Aorta (tissue), 5 donors: ENCODE results near the gene KLHL29. TPM values are rescaled to one million over a fixed set of nuclear protein-coding genes. Genes with fewer than 3 reads are reported as not detected.

Source experiments
- ATAC-seq: fragments of 200-7000 bp; cut with Tn5 transposase; one replicate; pipeline ENCODE4 v1.9.1; 2022; ENCODE audit warnings: moderate library complexity; ENCODE audit not compliant: low FRiP score
- DNase-seq, 2 donors: peaks; one replicate each; pipeline ENCODE4 v3.0.0-alpha.2; 2020
- H3K27ac ChIP-seq, 2 donors: one replicate each; pipeline ENCODE4 v1.5.1; 2013; ENCODE audit warnings: low read length in 2 of 2, mild to moderate bottlenecking in 2 of 2, moderate library complexity in 2 of 2, control low read depth in 1 of 2, inconsistent platforms in 1 of 2, low read depth in 1 of 2
- H3K27me3 ChIP-seq, 2 donors: one replicate each; pipeline ENCODE4 v1.6.1; 2013; ENCODE audit warnings: control low read depth in 1 of 2, low read length in 1 of 2, mild to moderate bottlenecking in 1 of 2, moderate library complexity in 1 of 2; ENCODE audit not compliant: insufficient read depth in 2 of 2, control insufficient read depth in 1 of 2
- H3K36me3 ChIP-seq, 2 donors: one replicate each; pipeline ENCODE4 v1.6.1; 2013; ENCODE audit warnings: control low read depth in 1 of 2, low read length in 1 of 2, mild to moderate bottlenecking in 1 of 2; ENCODE audit not compliant: insufficient read depth in 2 of 2, control insufficient read depth in 1 of 2
- H3K4me1 ChIP-seq, 2 donors: one replicate each; pipeline ENCODE4 v1.6.1; 2013; ENCODE audit warnings: low read length in 2 of 2, control low read depth in 1 of 2, mild to moderate bottlenecking in 1 of 2, moderate library complexity in 1 of 2; ENCODE audit not compliant: insufficient read depth in 2 of 2, control insufficient read depth in 1 of 2
- H3K4me3 ChIP-seq, 2 donors: one replicate each; pipeline ENCODE4 v1.5.1; 2013; ENCODE audit warnings: low read length in 2 of 2, control low read depth in 1 of 2, mild to moderate bottlenecking in 1 of 2
- H3K9me3 ChIP-seq: one replicate; pipeline ENCODE4 v1.6.1; 2013; ENCODE audit warnings: mild to moderate bottlenecking, low read length; ENCODE audit not compliant: control insufficient read depth
- WGBS, 2 donors: extraction: QIAGEN DNeasy Blood & Tissue Kit; methylation state at CpG; one replicate each; pipeline ENCODE4 v1.1.7; 2013; 5-methylcytosine and 5-hydroxymethylcytosine counted together
- intact Hi-C, 2 donors: fragments of 100-400 bp; cut with DNase I; formaldehyde crosslinking; loops; one replicate each; pipeline versions ENCODE4 v1.14.2 to v1.15.0; 2022
- polyA plus RNA-seq, 2 donors: library from polyadenylated mRNA; stranded (reverse); fragments of 200-250 nt; gene quantifications; one replicate each; pipeline ENCODE4 v1.2.3, GENCODE V29; 2013
- total RNA-seq, 2 donors: library from RNA; stranded (reverse); fragmentation: NEBNext Ultra II Directional; extraction: Animal tissue kit (Norgen Biotek cat#: 25700); gene quantifications; one replicate each; pipeline ENCODE4 v1.2.1, GENCODE V29; 2021
- donor health status: healthy with polysubstance abuse.
- donor health status: Bipolar disorder and iron deficiency.
- donor health status: DM: no; HTN: no; CAD: no.
- donor health status: DM: no; HTN: no; CAD: no.
- donor health status: DM: yes; HTN: yes; CAD: no.

Gene KLHL29
- total and polyA plus RNA-seq, 4 donors, result 0.75 to 13.4 (median 8.1) TPM

DNA sequence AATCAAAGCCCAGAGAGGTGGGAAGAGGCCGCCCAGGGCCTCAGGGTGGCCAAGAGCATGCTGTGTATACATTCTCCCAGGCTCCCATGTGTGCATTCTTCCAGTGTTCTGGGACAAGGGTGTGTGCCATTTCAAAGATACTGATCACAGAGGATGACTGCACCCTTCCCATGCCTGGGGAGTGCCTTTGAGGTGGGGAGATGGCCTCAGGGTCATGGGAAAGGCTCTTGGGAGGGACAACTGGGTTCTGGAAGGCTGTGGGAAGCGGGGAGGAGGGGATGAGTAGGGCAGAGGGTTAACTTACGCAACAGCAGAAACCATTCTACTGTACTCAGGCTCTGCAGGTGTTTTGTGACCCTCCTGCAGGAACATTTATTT is 40.9 kb downstream of the KLHL29 start:
- H3K9me3 ChIP-seq, result no peaks in the 10 kb centered on the region
- H3K4me1 ChIP-seq, result peaks cover 0 to 7% of the 10 kb centered on the region in 2 donors
- H3K4me3 ChIP-seq, result no peak overlapping the region
- intact Hi-C loops, result no loop called here
- peak; percentile 12 for ATAC-seq
- H3K27me3 ChIP-seq, result no peaks in the 10 kb centered on the region
- peak in 1 of 2 donors; percentile 47 for DNase-seq
- H3K27ac ChIP-seq, result peak overlapping the region in 1 of 2 donors; percentile 86
- WGBS, 2 donors, result 91 to 100% methylated on average over 3 of the region's 3 CpGs
- no peaks in the 10 kb centered on the region for H3K36me3 ChIP-seq

DNA sequence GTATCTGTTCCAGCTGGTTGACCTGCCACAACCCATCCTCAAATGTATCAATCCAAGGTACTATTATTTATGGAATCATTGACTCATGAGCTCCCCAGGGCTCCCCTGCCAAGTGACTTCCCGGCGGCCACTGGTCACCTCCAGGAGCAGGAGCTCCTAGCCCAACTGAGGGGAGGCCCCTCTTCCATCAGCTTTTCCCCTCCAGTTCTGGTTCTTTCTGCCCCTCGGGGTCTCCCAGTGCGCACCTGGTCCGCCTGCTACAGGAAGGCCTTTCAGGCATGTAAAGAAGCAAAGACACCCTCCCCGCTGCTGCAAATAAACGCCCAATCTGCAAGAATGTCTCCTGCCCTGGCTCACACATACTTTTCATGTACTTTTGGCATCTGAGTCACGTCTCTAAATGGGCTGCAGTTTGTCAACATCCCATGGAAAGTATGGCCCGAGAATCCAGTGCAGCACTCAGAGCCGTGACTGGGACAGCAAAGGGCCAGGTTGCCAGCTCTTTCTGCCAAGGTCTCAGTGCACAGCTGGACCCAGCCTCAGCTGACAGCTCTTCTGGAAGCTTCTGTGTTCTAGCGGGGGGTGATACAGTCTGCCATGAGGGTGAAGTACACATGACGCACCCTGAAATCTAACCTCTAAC is 41.4 kb downstream of the KLHL29 start:
- peak; percentile 74 for ATAC-seq
- peak; percentile 81 to 86 for DNase-seq
- Histone ChIP-seq H3K27me3 (no peaks in the 10 kb centered on the region), H3K4me1 (peaks cover 0 to 7% of the 10 kb centered on the region in 2 donors), H3K27ac (peak overlapping the region; percentile 33 to 88), H3K36me3 (no peaks in the 10 kb centered on the region), H3K4me3 (no peak overlapping the region), H3K9me3 (no peaks in the 10 kb centered on the region)
- 20 to 25% methylated on average over 12 of the region's 12 CpGs for WGBS, 2 donors
- intact Hi-C loops, result no loop called here

DNA sequence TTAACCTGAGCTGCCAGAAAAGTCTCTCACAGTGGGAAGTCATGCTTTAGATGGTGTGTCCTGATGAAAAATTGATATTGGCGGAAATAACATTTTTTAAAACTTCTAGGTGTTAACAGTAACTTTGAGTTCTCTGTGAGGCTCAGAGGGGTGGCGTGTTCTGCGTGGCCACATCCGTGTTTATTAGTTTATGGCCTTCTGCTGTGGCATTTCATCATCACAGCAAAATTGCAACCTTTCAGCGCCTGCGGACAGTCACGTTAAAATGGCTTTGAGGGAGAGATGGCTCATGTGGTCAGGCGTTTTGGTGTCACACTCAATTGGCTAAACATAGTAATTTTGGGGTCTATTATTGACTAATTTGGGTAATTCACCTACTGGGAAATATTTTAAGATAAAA is 42.4 kb downstream of the KLHL29 start:
- intact Hi-C loops, result no loop called here
- ATAC-seq (no peak), DNase-seq (no peak)
- Histone ChIP-seq H3K36me3 (no peaks in the 10 kb centered on the region), H3K4me3 (no peak overlapping the region), H3K27ac (no peak overlapping the region), H3K27me3 (no peaks in the 10 kb centered on the region), H3K9me3 (no peaks in the 10 kb centered on the region), H3K4me1 (peaks cover 0 to 7% of the 10 kb centered on the region in 2 donors)
- WGBS, 2 donors, result 97 to 99% methylated on average over 8 of the region's 8 CpGs

DNA sequence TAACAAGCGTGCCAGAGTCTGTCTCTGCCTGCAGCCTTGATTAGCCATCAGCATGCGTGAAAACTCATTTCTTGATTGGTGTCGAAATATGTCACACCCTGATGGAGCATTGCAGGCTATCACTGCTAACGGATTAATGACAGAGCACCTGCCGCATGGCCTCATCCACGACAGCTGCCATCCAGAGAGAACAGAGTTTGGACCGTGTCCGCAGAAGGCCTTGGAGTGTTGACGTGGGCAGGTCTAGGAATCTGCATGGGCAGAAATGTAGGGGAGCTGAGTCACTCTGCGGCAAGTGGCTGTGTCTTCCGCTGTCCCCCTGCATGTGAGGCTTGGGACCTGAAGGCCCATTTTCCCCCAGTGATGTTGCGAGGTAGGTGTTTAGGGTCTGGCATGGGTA is 43.0 kb downstream of the KLHL29 start:
- H3K27ac ChIP-seq, result no peak overlapping the region
- H3K9me3 ChIP-seq, result no peaks in the 10 kb centered on the region
- H3K4me3 ChIP-seq, result no peak overlapping the region
- H3K4me1 ChIP-seq, result peaks cover 0 to 7% of the 10 kb centered on the region in 2 donors
- intact Hi-C loops, result no loop called here
- ATAC-seq (no peak), DNase-seq (no peak)
- 93 to 95% methylated on average over 12 of the region's 12 CpGs for WGBS, 2 donors
- H3K27me3 ChIP-seq, result no peaks in the 10 kb centered on the region
- H3K36me3 ChIP-seq, result no peaks in the 10 kb centered on the region

DNA sequence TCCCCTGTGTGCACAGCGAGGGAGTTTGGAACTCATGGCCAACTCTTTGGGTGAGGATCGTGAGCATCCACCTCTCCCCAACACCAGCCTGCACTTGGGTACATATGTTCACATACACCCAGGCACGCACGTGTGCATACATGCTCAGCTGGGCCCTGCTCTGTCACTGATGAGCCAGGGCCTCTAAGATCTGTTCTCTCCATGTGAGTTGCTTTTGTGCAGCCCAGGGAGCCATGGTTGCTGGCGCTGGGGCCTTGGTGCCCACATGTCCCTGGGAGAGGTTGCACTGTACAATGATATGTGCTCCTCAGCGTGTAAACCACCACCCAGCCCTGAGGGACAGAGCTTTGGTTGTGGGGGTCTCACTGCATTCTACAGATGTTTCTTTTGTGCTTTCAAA is 44.1 kb downstream of the KLHL29 start:
- no peak overlapping the region for H3K4me3 ChIP-seq
- H3K27me3 ChIP-seq, result no peaks in the 10 kb centered on the region
- intact Hi-C loops, result no loop called here
- DNase-seq (no peak), ATAC-seq (no peak)
- 92 to 96% methylated on average over 6 of the region's 6 CpGs for WGBS, 2 donors
- no peaks in the 10 kb centered on the region for H3K9me3 ChIP-seq
- no peaks in the 10 kb centered on the region for H3K36me3 ChIP-seq
- H3K4me1 ChIP-seq, result peaks cover 0 to 7% of the 10 kb centered on the region in 2 donors
- H3K27ac ChIP-seq, result no peak overlapping the region

DNA sequence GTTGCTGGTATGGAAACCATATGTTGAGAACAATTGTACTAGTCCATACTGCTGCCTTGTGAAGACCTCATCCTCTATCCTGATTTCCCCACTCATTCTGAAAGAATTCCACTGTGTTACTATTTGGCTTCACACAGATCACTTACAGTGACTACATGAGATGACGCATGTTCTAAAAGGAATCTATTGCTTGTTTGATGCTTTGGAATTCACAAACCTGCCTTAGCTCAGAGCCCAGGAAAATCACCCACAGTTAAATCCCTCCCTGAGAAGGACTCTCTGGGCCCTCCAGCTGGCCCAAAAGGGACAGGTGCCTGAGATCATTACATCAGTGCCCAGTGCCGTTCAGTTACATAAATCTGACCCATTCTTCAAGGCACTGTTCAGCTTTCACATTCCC is 45.3 kb downstream of the KLHL29 start:
- no peak for DNase-seq
- Histone ChIP-seq H3K27me3 (no peaks in the 10 kb centered on the region), H3K4me1 (peaks cover 0 to 6% of the 10 kb centered on the region in 2 donors), H3K36me3 (no peaks in the 10 kb centered on the region), H3K27ac (no peak overlapping the region), H3K9me3 (no peaks in the 10 kb centered on the region), H3K4me3 (no peak overlapping the region)
- 91 to 93% methylated on average over 2 of the region's 2 CpGs for WGBS, 2 donors
- intact Hi-C loops, result no loop called here
- ATAC-seq, result no peak

DNA sequence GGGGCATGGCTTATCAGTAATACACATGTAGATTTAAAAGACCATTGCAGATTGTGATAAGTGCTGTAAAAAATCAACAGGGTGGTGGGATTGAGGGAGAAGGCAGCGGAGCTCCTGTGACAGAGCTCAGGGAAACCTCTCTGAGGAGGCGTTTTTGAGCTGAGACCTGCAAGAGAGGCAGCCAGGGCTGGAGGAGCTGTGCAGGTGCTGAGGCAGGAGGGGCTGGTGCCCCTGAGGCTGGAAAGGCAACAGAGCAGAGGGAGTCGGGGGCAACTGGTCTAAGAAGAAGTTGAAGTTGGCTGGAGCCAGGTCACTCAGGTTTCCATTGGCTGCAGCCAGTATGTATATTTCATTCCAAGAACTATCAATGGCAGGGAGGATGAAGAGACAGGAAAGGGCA is 47.6 kb downstream of the KLHL29 start:
- H3K4me1 ChIP-seq, result peaks cover 0 to 4% of the 10 kb centered on the region in 2 donors
- intact Hi-C loops, result no loop called here
- DNase-seq (peak in 1 of 2 donors; percentile 32), ATAC-seq (no peak)
- H3K36me3 ChIP-seq, result no peaks in the 10 kb centered on the region
- H3K4me3 ChIP-seq, result no peak overlapping the region
- 71 to 86% methylated on average over 3 of the region's 3 CpGs for WGBS, 2 donors
- no peaks in the 10 kb centered on the region for H3K27me3 ChIP-seq
- no peak overlapping the region for H3K27ac ChIP-seq
- H3K9me3 ChIP-seq, result no peaks in the 10 kb centered on the region

DNA sequence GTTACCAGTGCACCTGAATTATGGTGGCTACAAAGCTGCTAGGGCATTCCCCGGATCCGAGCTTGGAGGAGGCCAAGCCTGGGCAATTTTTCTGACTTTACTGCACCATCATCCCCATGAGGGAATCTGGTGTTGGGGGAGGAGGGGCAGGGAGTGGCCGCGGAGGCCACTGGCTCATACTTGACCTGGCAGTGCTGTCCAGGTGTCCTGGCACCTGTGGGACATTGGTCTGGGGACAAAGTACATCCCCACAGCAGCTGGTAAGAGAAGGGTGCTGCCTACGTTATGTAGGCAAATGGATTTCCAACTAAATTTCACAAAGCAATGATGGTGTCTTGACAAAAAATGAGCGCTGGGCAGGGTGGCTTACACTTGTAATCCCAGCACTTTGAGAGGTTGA is 48.3 kb downstream of the KLHL29 start:
- no peaks in the 10 kb centered on the region for H3K27me3 ChIP-seq
- ATAC-seq (no peak), DNase-seq (no peak)
- no peak overlapping the region for H3K27ac ChIP-seq
- H3K4me3 ChIP-seq, result no peak overlapping the region
- peaks cover 0 to 4% of the 10 kb centered on the region in 2 donors for H3K4me1 ChIP-seq
- 96 to 97% methylated on average over 6 of the region's 6 CpGs for WGBS, 2 donors
- intact Hi-C loops, result no loop called here
- H3K36me3 ChIP-seq, result no peaks in the 10 kb centered on the region
- H3K9me3 ChIP-seq, result no peaks in the 10 kb centered on the region

DNA sequence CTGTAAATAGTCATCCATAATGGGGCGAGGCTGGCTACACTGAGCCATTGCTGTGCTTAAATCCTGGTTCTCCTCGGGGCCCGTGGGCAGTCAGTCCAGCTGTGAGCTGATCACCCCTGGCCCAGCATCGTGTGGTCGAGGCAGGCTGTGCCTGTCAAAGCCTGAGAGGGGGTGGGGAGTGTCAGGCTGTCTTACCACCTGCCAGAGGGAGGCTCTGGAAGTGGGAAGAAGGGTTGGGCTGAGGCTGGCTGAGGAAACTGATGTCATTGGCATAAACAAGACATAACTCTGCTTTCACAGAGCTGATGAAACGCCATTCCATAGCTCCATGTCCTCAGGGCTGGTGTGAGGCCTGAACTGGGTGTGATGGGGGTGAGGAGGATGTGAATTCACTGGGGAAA is 49.7 kb downstream of the KLHL29 start:
- DNase-seq (peak in 1 of 2 donors; percentile 45), ATAC-seq (no peak)

More for the DNA sequence above, 49.7 kb downstream of the KLHL29 start:
- intact Hi-C loops, result no loop called here
- no peaks in the 10 kb centered on the region for H3K27me3 ChIP-seq
- no peak overlapping the region for H3K4me3 ChIP-seq
- WGBS, 2 donors, result 92% methylated on average over 6 of the region's 6 CpGs
- no peaks in the 10 kb centered on the region for H3K9me3 ChIP-seq
- peaks cover 0 to 4% of the 10 kb centered on the region in 2 donors for H3K4me1 ChIP-seq
- H3K36me3 ChIP-seq, result no peaks in the 10 kb centered on the region
- no peak overlapping the region for H3K27ac ChIP-seq
